ENCODE measurements around the gene CTBP2. TPM values are rescaled to one million over a fixed set of nuclear protein-coding genes. Genes with fewer than 3 reads are reported as not detected.

The CTBP2 gene
- total RNA-seq, 1 experiment from 2014 or later, result 191 TPM

DNA sequence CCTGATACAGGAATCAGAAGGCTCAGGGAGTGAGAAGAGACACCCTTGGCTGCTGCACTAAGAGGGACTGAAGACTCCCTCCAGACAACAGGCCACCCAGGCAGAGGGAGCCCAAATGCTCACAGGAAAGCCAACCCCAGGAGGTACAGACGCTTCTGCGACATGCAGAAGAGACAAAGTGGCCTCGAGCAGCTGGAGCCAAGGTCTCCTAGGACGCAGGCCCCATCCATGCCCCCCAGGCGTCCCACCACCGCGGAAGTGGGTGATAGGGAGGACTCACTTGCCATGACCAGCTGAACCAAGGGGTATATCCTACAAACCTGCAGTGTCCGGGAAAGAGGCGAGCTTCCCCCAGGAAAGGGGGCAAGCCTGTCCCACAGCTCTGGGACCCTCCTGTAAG is 56.9 kb downstream of the CTBP2 start:
- DNase-seq (ENCODE audit: low spot score), result no peak
- Mint-ChIP-seq H3K27ac (peak overlapping the region; percentile 92), H3K27me3 (ENCODE audit: low read depth) (no peaks in the 10 kb centered on the region), H3K9me3 (no peaks in the 10 kb centered on the region), H3K4me1 (peaks cover 93% of the 10 kb centered on the region), H3K4me3 (peak overlapping the region; percentile 22; the same call in 1 of the 2 replicates), H3K36me3 (peaks cover 40% of the 10 kb centered on the region)
- no peak for ATAC-seq
- POLR2A ChIA-PET, result interaction anchor here (0.6 kb wide), 1 partner anchor 8 kb away, joined by 3 read pairs; no protein-coding TSS in a partner anchor
- CTCF ChIA-PET, result interaction anchor here (1.3 to 2.1 kb wide), 4 partner anchors 42 to 111 kb away, joined by 5 to 13 read pairs (median 9); no protein-coding TSS in a partner anchor
- no peak for TF ChIP-seq ZBTB43 (CRISPR knock-in tag; IDR thresholded peaks at IDR 0.05)
- TF ChIP-seq, protein P1, sequence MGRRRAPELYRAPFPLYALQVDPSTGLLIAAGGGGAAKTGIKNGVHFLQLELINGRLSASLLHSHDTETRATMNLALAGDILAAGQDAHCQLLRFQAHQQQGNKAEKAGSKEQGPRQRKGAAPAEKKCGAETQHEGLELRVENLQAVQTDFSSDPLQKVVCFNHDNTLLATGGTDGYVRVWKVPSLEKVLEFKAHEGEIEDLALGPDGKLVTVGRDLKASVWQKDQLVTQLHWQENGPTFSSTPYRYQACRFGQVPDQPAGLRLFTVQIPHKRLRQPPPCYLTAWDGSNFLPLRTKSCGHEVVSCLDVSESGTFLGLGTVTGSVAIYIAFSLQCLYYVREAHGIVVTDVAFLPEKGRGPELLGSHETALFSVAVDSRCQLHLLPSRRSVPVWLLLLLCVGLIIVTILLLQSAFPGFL (CRISPR knock-in tag; IDR thresholded peaks at IDR 0.05; ENCODE audit: borderline replicate concordance), result no peak
- TF ChIP-seq ZNF219 (CRISPR knock-in tag; IDR thresholded peaks at IDR 0.05; ENCODE audit: borderline replicate concordance), result no peak

DNA sequence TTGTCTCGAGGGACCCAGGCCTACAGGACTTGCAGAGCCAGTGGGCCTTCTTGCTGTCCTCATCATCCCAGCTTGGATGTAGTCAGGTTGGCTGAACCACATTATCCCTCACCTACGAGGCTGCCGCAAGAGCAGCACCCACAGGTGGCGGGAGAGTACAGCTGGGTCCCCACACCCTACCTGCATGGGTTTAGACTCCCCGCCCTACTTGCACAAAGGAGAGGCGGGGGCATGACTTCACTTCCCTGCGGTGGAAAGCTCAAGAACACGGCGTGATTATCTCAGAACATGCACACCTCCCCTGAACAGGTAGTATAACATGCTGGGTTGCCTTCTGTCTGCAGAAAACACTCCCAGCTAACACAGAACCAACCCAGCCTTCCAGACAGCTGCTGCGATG is 57.5 kb downstream of the CTBP2 start:
- peaks cover 95% of the 10 kb centered on the region for H3K4me1 Mint-ChIP-seq
- DNase-seq (ENCODE audit: low spot score), result no peak
- no peak for TF ChIP-seq ZNF532 (CRISPR knock-in tag; IDR thresholded peaks at IDR 0.05; ENCODE audit: borderline replicate concordance)
- TF ChIP-seq TEAD4 (CRISPR knock-in tag; IDR thresholded peaks at IDR 0.05), result no peak
- no peak for TF ChIP-seq ZNF423 (CRISPR knock-in tag; IDR thresholded peaks at IDR 0.05)
- TF ChIP-seq AR (CRISPR knock-in tag; IDR thresholded peaks at IDR 0.05), result no peak
- no peak for TF ChIP-seq GTF2I (CRISPR knock-in tag; conservative IDR thresholded peaks at IDR 0.05)
- TF ChIP-seq, protein P1 (CRISPR knock-in tag; IDR thresholded peaks at IDR 0.05; ENCODE audit: borderline replicate concordance), result no peak
- no peak for TF ChIP-seq NR1H2 (CRISPR knock-in tag; IDR thresholded peaks at IDR 0.05)
- ChIA-PET CTCF (interaction anchor here (0.7 to 2.1 kb wide), 7 partner anchors 11 to 110 kb away, joined by 3 to 13 read pairs (median 5); no protein-coding TSS in a partner anchor), POLR2A (interaction anchor here (0.6 to 0.8 kb wide), 3 partner anchors 9 to 97 kb away, joined by 3 to 4 read pairs (median 3); partner anchors contain the start of gene CTBP2)
- H3K27me3 Mint-ChIP-seq (ENCODE audit: low read depth), result no peaks in the 10 kb centered on the region
- H3K27ac Mint-ChIP-seq, result peak overlapping the region; percentile 92
- H3K4me3 Mint-ChIP-seq, result peak overlapping the region; percentile 22; the same call in 1 of the 2 replicates
- no peaks in the 10 kb centered on the region for H3K9me3 Mint-ChIP-seq
- peaks cover 34% of the 10 kb centered on the region for H3K36me3 Mint-ChIP-seq
- ATAC-seq, result no peak; the same call in 1 of the 2 replicates

Measured in WTC11 (cell line).